GM18511 (cell line): ENCODE results near the gene TUBG2.

ENCODE experiments used
- ATAC-seq: cut with Tn5 transposase; IDR thresholded peaks from one replicate; pipeline ENCODE4 v1.9.1; 2021; ENCODE audit warnings: mild to moderate bottlenecking, moderate library complexity; ENCODE audit not compliant: unreplicated experiment

TUBG2 gene

DNA sequence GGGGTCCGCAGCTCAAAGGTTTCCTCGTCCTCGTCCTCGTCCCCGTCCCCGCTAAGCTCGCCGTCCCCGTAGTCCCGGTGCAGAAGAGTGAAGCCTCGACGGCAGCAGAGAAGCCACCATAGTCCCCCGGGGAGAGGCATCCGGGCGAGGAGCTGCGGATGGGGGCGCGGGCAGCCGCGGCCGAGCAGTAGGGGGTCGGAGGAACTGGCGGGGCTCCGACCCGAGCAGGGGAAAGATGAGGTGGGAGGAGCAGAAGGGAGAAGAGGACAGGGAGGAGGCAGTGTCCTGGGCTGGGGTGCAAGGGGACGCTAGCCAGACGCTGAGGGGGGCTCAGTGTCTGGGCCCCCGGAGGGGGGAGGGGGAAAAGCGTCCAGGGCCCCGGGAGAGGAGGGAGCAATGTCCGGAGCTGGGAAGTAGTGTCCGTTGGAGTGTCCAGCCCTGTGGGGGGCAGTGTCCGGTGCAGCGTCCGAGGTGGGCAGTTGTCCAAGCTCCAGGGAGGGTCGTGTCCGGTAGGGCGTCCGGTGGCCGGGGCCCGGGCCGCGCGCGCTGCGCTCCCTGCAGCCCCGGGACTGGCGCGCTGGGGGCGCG, 17.4 kb downstream of the TUBG2 start, which contains the start of gene PLEKHH3:
Gene PLEKHH3 (minus strand): TSS at position 571 of the 588 bp plus-strand sequence. CDS start 431 bp downstream, at position 140.
- ATAC-seq: no peak

DNA sequence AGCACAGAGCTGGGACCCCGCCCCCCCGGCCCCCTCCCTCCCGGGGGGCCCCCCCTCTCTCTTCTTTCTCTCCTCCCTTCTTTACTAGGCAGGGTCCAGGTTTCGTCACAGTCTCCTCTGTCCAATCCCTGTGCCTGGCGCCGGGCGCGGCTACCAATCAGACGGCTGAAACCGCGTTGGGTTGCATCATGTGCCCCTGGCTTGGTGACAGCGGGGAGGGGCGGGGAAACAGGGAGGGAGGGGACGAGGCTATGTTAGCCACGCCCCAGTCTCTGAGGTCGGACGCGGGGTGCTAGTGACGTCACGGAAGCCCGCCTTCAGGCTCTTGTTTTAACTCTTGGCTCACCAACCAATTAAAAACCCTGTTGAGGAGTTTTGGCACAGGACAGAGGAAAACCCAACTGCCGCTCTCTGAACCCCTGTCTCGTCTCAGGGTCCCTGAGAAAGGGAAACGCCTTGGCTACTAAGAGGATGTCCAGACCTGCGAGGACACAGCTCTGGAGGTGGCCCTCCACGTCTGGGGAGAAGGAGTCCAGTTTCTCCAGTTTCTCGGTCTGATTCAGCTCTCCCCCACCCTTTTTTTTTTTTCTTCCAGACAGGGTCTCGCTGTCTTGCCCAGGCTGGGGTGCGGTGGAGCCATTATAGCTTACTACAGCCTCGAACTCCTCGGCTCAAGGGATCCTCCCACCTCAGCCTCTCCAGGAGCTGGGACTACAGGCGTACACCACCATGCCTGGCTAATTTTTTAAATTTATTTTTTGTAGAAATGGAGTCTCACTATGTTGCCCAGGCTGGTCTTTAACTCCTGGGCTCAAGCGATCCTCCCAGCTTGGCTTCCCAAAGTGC, 18.2 kb downstream of the TUBG2 start:
- ATAC-seq: peak; percentile 58

DNA sequence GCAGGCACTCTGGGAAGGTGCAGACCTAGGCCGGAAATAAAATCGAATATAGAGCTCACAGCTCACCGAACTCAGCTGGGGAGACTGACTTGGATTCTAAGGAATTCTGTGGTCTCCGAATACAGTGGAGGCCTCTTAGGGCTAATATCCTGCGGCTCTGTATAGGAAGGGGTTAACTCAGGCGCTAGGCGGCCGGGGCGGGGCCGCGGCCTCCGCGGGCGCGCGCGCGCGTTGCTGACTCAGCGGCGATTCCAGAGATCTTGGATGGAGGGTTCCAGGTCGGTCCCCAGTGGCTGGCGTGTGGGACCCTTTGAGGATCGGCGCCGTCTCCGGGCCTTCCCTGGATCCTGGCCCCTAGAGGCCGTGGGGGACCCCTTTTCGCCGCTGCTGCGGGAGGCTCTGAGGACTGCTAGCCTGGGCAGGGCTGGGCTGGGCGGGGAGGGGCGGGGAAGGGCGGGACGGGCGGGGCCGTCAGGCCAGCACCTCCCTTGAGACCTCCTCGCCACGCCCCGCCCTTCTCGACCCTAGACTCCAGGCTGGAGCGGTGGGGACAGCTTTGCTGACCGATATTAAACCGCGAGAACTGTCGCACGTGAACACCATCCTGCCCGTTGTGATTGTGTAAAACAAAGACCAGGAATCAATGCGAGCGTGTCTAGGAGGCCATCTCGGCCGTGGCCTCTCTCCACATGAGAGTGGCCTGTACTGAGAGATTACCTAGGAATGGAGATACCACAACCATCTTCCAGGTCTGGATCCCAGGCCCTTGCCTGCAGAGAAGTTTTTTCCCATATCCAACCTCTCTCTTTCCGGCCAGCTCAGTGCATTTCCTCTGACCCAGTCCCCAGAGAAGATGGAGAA, 19.1 kb downstream of the TUBG2 start:
- peak; percentile 35 for ATAC-seq

DNA sequence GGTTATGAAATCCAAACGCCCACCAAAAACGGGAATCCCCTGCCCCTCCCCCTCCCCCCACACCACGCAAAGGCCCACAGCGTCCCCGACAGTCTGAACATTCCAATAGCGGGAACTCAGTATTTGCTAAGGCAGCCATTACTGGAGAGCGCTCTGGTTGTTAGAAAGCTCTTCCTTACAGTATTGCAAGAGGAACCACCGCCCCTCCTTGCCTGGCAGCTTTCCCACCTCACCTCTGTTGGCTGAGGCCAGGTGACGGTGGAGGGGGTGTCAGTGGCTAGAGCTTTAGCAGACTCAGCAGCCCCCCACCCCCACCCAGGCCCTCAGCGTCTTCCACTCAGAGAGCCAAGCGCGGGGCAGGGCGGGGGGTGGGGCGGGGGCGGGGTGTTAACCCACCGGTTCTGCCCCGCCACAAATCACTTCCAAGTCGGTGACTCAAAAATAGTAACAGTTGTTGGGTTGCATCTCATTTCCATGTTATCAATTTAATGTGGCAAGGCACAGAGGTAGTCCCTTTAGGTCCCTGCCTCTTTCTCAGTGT, 19.9 kb downstream of the TUBG2 start:
- no peak for ATAC-seq

DNA sequence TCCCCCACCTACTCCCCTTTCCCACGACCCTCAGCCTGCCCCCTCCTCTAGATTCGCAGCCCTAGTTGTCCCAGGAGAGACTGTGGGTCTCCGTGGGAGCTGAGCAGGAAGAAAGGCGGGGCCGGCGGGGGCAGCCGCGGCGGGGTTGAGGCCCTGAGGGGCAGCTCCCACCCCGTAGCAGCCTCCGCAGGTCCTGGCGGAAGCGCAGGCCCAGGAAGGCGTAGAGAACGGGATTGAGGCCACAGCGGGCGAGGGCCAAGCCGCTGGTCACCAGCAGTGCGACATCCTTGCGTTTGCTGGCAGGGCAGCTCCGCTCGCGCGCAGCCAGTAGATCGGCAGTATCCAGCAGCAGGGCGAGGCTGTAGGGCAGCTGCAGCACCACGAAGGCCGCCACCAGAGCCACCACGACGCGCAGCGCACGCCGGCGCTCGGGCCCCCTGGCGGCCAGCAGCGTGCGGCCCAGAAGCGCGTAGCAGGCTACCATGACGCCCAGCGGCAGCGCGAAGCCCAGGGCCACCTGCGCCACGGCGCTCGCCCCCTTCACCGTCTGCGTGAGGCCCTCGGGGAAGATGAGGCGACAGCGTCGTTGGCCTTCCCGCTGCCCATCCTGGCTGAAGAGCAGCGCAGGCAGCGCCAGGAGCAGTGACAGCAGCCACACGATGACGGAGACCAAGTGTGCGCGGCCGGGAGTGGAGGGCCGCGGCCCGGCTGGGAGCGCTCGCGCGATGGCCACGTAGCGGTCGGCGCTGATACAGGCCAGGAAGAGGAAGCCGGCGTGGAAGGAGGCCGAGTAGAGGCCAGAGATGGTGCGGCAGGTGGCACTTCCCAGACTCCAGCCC, 20.6 kb downstream of the TUBG2 start:
- no peak for ATAC-seq

DNA sequence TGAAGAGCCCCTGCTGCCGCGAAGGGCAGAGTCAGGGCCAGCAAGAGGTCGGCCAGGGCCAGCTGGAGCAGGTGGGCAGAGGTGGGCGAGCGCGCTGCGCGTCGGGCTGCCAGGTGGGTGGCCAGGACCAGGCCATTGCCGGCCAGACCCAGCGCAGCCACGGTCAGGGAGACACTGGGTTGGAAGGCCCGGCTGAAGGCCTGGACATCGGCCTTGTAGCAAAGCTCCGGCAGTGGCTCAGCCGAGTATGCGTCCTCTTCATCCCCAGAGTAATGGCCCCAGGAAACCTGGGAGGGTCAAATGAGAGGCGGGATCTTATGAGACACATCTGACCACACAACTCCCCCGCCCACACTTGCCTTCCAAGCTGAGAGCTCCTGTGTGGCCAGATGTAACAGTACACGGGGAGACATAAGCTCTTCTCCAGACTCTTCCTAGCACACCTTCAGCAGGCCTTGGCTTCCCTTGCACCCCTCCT, 21.3 kb downstream of the TUBG2 start:
- ATAC-seq: no peak

DNA sequence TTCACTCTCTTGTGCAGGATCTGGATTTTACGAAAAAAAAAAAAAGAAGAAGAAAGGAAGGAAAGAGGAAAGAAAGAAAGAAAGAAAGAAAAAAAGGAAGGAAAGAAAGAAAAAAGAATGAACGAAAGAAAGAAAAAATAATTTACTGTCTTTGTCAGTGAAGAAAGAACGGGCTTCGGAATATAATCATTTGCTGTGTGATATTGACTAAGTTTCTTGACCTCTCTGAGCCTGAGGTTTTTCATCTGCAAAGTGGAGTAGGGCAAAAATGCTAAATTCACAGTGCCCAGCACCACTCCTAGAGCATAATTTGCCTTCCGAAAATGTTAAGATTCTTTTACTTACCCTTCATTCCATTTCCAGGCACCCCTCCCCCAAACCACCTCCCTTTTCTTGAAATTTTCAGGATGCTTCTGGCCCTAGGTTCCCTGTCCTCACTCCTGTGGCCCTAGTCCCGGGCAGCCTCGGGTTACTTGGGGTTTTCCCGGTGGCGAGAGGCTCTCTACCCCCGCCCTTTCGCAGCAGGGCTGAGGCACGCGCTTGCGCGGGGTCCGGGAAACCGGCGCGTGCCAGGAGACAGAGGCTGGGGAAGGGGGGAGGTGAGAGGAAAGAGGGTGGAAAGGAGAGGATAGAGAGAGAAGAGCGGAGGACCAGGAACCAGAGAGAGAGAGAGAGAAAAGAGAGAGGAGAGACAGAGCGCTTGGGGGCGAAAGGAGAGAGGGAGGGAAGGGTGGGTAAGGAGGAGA, 23.1 kb downstream of the TUBG2 start, which contains the start of gene CNTNAP1:
Gene CNTNAP1 (plus strand): TSS at position 556 of the 746 bp plus-strand sequence. CDS start 299 bp downstream, outside the sequence.
- ATAC-seq: no peak

DNA sequence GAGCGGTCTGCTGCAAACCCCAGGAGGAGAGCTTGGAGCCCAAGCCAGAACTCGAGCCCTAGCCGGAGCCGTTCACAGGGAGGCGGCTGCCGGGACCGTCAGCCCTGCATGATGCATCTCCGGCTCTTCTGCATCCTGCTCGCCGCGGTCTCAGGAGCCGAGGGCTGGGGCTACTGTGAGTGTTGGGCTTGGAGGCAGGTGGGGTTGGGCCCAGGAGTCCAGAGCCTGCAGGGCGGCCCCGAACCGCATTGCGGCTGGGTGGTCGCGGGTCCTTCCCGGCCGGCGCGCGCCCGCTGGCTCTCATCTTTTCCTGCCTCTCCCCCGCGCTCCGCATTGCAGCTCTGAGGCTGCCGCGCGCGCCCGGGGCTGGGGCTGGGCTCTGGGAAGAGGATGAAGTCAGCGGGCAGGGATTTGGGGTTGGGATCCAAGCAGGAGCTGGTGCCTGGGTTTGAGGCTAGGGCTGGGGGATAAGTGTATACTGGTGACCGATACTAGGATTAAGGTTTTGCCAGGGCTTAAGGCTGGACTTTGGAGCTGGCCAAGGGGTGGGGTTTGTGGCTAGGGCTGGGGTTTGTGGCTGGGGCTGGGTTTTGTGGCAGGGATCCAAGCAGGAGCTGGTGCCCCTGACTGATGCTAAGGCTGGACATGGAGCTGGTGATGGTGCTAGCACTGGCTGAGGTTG, 23.8 kb downstream of the TUBG2 start:
- ATAC-seq: no peak

DNA sequence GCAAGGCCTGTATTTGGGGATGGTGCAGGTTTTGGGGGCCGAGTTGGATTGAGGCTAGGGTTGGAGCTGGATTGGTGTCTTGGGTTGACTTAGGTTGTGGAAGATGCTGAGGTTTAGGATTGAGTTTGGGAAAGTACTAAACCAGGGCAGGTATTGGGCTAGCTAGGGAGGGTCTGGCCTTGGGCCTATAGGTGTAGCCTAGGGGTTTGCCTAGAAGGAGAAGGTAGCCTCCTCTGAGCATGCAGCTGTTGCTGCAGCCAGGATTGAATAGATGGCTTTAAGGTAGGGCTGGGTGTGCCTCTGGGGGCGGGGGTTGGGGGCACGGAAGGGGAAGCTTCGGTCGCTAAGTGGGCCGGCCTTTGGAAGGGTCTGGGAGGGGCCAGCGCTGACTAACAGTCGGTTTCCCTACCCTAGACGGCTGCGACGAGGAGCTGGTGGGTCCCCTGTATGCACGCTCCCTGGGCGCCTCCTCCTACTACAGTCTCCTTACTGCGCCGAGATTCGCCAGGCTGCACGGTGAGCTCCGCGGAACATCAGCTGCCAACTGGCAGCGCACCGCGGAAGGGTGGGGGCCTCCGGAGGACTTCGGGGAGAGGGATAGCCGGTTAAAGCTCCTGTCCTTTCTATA, 24.4 kb downstream of the TUBG2 start:
- ATAC-seq: no peak

DNA sequence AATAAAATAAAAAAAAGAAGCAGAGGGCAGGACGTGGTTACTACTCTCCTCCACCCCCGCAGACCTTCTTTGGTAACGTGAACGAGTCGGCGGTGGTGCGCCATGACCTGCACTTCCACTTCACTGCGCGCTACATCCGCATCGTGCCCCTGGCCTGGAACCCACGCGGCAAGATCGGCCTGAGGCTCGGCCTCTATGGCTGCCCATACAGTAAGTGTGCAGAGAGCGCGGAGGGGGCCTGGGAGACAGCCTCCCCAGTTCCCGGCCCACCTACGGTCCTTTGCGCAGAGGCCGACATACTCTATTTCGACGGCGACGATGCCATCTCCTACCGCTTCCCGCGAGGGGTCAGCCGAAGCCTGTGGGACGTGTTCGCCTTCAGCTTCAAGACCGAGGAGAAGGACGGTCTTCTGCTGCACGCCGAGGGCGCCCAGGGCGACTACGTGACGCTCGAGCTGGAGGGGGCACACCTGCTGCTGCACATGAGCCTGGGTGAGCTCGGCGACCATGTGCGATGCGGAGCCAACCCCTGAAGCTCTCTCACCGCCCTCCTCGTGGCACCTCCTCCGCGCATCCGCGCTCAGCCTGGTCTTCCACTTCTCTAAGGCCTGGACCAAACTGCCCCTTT, 26.0 kb downstream of the TUBG2 start:
- no peak for ATAC-seq

DNA sequence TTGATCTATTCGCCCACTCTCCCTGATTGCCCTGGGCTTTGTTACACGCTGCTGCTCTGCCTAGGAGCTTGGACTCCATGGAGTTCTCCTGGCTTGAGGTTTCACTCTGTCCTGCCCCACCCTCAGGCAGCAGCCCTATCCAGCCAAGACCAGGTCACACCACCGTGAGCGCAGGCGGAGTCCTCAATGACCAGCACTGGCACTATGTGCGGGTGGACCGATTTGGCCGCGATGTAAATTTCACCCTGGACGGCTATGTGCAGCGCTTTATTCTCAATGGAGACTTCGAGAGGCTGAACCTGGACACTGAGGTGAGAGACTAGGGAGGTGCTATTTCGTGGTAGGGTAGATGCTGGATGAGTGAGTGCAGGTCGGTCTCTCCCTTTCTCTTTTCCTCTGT, 26.7 kb downstream of the TUBG2 start:
- ATAC-seq: no peak

DNA sequence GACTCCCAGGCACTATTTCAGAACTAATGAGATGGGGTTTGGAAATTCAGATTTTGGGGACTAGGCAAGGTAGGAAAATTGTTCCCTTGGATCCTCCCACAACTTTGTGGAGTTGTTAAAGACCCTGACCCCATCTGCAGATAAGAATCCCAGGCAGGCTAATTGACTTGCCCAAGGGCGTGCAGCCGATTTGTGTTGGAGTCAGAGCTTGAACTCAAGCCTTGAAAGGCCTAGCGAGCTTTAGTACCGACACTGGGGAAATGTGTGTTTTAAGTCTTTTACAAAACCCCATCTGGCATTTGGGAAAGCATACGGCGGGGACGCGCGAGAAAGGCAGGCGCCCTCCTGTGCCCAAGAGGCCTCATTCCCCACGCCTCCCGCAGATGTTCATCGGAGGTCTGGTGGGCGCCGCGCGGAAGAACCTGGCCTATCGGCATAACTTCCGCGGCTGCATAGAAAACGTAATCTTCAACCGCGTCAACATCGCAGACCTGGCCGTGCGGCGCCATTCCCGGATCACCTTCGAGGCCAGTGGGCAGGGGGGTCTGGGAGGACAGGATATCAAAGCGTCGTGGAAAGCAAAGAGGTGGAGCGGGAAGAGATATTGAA, 27.5 kb downstream of the TUBG2 start:
- ATAC-seq: no peak

DNA sequence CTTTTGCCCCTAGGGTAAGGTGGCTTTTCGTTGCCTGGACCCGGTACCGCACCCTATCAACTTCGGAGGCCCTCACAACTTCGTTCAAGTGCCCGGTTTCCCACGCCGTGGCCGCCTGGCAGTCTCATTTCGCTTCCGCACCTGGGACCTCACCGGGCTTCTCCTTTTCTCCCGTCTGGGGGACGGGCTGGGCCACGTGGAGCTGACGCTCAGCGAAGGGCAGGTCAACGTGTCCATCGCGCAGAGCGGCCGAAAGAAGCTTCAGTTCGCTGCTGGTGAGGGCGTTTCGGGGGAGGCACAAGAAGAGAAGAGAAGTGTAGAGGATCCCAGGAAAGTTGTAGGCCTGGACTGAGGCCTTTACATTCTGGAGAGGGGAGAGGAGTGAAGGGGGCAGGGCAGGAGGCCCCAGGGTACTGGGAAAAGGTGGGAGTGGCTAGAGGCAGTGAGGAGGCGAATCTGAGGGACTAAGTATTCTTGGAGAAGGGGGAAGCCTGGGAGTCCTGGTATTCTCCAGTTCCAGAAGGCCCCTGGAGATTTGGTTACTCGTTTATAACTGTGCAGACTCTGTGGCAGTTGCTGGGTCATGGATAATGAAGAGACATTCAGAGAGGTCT, 28.7 kb downstream of the TUBG2 start:
- no peak for ATAC-seq

DNA sequence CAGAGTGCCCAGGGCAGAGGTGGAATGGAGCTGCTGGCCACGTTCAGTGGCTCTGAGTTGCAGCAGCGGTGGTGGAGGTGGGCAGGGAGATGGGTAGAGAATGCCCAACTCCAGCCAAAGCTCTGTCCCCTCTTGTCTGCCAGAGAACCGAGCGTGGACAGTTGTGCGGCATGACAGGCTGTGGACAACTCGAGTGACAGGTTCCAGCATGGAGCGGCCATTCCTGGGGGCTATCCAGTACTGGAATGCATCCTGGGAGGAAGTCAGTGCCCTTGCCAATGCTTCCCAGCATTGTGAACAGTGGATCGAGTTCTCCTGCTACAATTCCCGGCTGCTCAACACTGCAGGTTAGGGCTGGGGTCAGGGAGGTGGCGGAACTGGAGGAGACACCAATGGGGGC, 31.5 kb downstream of the TUBG2 start:
- no peak for ATAC-seq

DNA sequence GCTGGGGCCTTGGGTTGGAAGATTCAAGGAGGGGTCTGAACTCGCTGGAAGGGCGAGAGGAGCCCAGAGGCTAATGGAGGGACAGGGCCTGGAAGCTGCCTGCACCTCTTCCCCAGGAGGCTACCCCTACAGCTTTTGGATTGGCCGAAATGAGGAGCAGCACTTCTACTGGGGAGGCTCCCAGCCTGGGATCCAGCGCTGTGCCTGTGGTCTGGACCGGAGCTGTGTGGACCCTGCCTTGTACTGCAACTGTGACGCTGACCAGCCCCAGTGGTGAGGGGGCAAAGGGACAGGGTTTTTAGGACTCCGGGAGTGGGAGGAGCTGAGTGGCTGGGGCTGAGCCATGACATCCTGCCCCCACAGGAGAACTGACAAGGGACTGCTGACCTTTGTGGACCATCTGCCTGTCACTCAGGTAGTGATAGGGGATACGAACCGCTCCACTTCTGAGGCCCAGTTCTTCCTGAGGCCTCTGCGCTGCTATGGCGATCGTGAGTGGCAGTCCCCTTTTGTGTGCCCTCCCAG, 32.0 kb downstream of the TUBG2 start:
- ATAC-seq: no peak

DNA sequence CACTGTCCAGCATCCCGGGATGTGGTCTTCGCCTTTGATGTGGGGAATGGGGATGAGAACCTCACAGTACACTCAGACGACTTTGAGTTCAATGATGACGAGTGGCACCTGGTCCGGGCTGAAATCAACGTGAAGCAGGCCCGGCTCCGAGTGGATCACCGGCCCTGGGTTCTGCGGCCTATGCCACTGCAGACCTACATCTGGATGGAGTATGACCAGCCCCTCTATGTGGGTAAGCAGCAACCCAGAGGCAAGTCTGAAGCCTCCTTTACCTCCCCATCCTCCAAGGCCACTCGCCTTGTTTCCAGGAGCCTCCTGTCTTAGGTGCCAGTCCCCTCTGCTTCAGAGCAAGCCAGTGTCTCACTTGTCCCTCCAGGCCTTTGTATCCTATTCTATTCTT, 33.4 kb downstream of the TUBG2 start:
- ATAC-seq: no peak

DNA sequence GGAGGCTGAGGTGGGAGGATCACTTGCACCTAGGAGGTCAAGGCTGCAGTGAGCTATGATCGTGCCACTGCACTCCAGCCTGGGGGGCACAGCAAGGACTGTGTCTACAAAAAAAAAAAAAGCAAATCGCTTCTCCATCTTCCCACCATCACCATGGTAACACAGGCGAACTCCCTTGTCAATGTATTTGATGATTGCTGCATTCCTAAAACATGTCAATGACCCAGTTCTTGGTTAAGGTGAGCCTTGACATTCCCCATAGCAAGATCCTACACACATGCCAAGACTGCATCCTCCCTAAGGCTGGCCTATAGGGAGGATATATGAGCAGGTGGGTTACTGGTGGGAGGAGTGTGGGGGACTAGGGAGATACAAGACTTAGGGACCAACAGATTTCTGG, 35.4 kb downstream of the TUBG2 start:
- no peak for ATAC-seq
